Fibroblast of lung (primary cell): ENCODE results near the gene ANKRD50. TPM values are rescaled to one million over a fixed set of nuclear protein-coding genes. Genes with fewer than 3 reads are reported as not detected.

Experiments
- DNase-seq, 2 donors: peaks; one replicate each; pipeline versions ENCODE4 v3.0.0 to v3.0.0-alpha.2; 2010; ENCODE audit warnings: low read depth in 2 of 2
- H2AFZ ChIP-seq: 2 replicates; pipeline ENCODE4 v1.5.1; 2012; ENCODE audit warnings: low read length, control low read depth, inconsistent platforms
- H3K27ac ChIP-seq: 2 replicates; pipeline ENCODE4 v1.5.1; 2011; ENCODE audit warnings: low read length, control low read depth; ENCODE audit not compliant: insufficient read depth
- H3K27me3 ChIP-seq: 2 replicates; pipeline ENCODE4 v1.5.1; 2011; ENCODE audit warnings: mild to moderate bottlenecking, low read length; ENCODE audit not compliant: control insufficient read depth, insufficient read depth
- H3K36me3 ChIP-seq: 2 replicates; pipeline ENCODE4 v1.5.1; 2011; ENCODE audit warnings: low read length; ENCODE audit not compliant: control insufficient read depth, insufficient read depth
- H3K4me1 ChIP-seq: 2 replicates; pipeline ENCODE4 v1.5.1; 2011; ENCODE audit warnings: low read length; ENCODE audit not compliant: control insufficient read depth, insufficient read depth; ENCODE audit errors: extremely low read depth
- H3K4me2 ChIP-seq: 2 replicates; pipeline ENCODE4 v1.5.1; 2011; ENCODE audit warnings: low read length, control low read depth; ENCODE audit not compliant: insufficient read depth; ENCODE audit errors: extremely low read depth
- H3K4me3 ChIP-seq, 4 experiments: fragments of 200-600 bp in 1 of 4; sonication (generic) in 1 of 4; replicated peaks in 1 of 4; 2 replicates each; pipeline ENCODE4 v1.5.1; 2011 to 2016; ENCODE audit warnings: low read length in 4 of 4, low read depth in 3 of 4, mild to moderate bottlenecking in 3 of 4, control low read depth in 2 of 4, inconsistent platforms in 1 of 4, mixed read lengths in 1 of 4; ENCODE audit not compliant: insufficient read depth in 1 of 4; ENCODE audit errors: control extremely low read depth in 1 of 4
- H3K79me2 ChIP-seq: 2 replicates; pipeline ENCODE4 v1.5.1; 2012; ENCODE audit warnings: mild to moderate bottlenecking, low read length, inconsistent platforms; ENCODE audit not compliant: control insufficient read depth, insufficient read depth
- H3K9ac ChIP-seq: 2 replicates; pipeline ENCODE4 v1.5.1; 2011; ENCODE audit warnings: mild to moderate bottlenecking, low read length, control low read depth; ENCODE audit not compliant: insufficient read depth
- H3K9me3 ChIP-seq: 2 replicates; pipeline ENCODE4 v1.5.1; 2012; ENCODE audit warnings: low read depth, low read length; ENCODE audit not compliant: control insufficient read depth, insufficient read depth
- H4K20me1 ChIP-seq: 2 replicates; pipeline ENCODE4 v1.5.1; 2011; ENCODE audit warnings: low read length; ENCODE audit not compliant: control insufficient read depth, insufficient read depth; ENCODE audit errors: extremely low read depth
- CTCF ChIP-seq, 2 donors: IDR thresholded peaks in 1 of 2; conservative IDR thresholded peaks in 1 of 2; 1 replicate in 1 of 2; 2 replicates in 1 of 2; pipeline ENCODE4 v1.5.1; 2011 to 2012; ENCODE audit warnings: low read length in 2 of 2, control low read depth in 1 of 2, inconsistent platforms in 1 of 2, low read depth in 1 of 2, mild to moderate bottlenecking in 1 of 2
- EZH2 ChIP-seq: IDR thresholded peaks from 2 replicates; pipeline ENCODE4 v1.5.1; 2012; ENCODE audit warnings: low read length, control low read depth, mild to moderate bottlenecking; ENCODE audit errors: missing control alignments
- polyA plus RNA-seq, 2 donors: library from polyadenylated mRNA; depleted of rRNA in 1 of 2; stranded (reverse) in 1 of 2; unstranded in 1 of 2; fragments of >200 nt; gene quantifications; 2 replicates each; pipeline ENCODE4 v1.2.1, GENCODE V29; 2011 to 2012; ENCODE audit warnings: missing spikeins in 1 of 2
- total RNA-seq: library from RNA; depleted of rRNA; stranded (reverse); fragments of >200 nt; gene quantifications from 2 replicates; pipeline ENCODE4 v1.2.1, GENCODE V29; 2014

The ANKRD50 gene
- total and polyA plus RNA-seq, 2 donors (not counting 1 experiment from before 2014, with no cell fraction given) = 17.2 to 28.4 TPM

GRCh38 chr4:124736526-124736925 is 24.0 kb upstream of the ANKRD50 start:
- no peaks in the 10 kb centered on the region for H3K4me1 ChIP-seq
- no peaks in the 10 kb centered on the region for H3K9me3 ChIP-seq
- no peak overlapping the region for H3K27ac ChIP-seq
- H3K4me2 ChIP-seq = no peak overlapping the region
- DNase-seq = no peak
- H3K36me3 ChIP-seq = no peaks in the 10 kb centered on the region
- no peak overlapping the region for H3K4me3 ChIP-seq
- no peak overlapping the region for H2AFZ ChIP-seq
- no peak for TF ChIP-seq CTCF (conservative IDR thresholded peaks at IDR 0.05 in 1 of 2, IDR thresholded peaks at IDR 0.05 in 1 of 2; ENCODE audit: low read depth in 1 of 2, low read length in 2 of 2)
- no peak for TF ChIP-seq EZH2
- H3K9ac ChIP-seq = no peak overlapping the region
- no peaks in the 10 kb centered on the region for H3K27me3 ChIP-seq
- no peaks in the 10 kb centered on the region for H3K79me2 ChIP-seq
- H4K20me1 ChIP-seq = no peaks in the 10 kb centered on the region

- no peak overlapping the region for H3K9ac ChIP-seq
Observed at GRCh38 chr4:124727331-124727890, 14.9 kb upstream of the ANKRD50 start.

GRCh38 chr4:124726269-124726668 is 13.7 kb upstream of the ANKRD50 start:
- no peaks in the 10 kb centered on the region for H3K36me3 ChIP-seq

More at GRCh38 chr4:124727331-124727890, 14.9 kb upstream of the ANKRD50 start:
- Histone ChIP-seq H3K79me2 (no peaks in the 10 kb centered on the region), H3K4me2 (no peak overlapping the region), H3K9me3 (no peaks in the 10 kb centered on the region), H4K20me1 (no peaks in the 10 kb centered on the region), H3K4me3 (no peak overlapping the region), H3K27me3 (no peaks in the 10 kb centered on the region), H3K36me3 (no peaks in the 10 kb centered on the region), H3K4me1 (no peaks in the 10 kb centered on the region), H2AFZ (no peak overlapping the region), H3K27ac (no peak overlapping the region)
- peak; percentile 24 to 39 for DNase-seq
- TF ChIP-seq CTCF (conservative IDR thresholded peaks at IDR 0.05 in 1 of 2, IDR thresholded peaks at IDR 0.05 in 1 of 2; ENCODE audit: low read depth in 1 of 2, low read length in 2 of 2) (no peak), EZH2 (no peak)

More at GRCh38 chr4:124726269-124726668, 13.7 kb upstream of the ANKRD50 start:
- H3K4me2 ChIP-seq = no peak overlapping the region
- H3K27me3 ChIP-seq = no peaks in the 10 kb centered on the region
- H3K27ac ChIP-seq = no peak overlapping the region
- no peak for TF ChIP-seq EZH2
- TF ChIP-seq CTCF (conservative IDR thresholded peaks at IDR 0.05 in 1 of 2, IDR thresholded peaks at IDR 0.05 in 1 of 2; ENCODE audit: low read depth in 1 of 2, low read length in 2 of 2) = no peak
- no peaks in the 10 kb centered on the region for H4K20me1 ChIP-seq
- H3K9me3 ChIP-seq = no peaks in the 10 kb centered on the region
- no peaks in the 10 kb centered on the region for H3K4me1 ChIP-seq
- no peak overlapping the region for H3K4me3 ChIP-seq
- H3K79me2 ChIP-seq = no peaks in the 10 kb centered on the region
- no peak overlapping the region for H3K9ac ChIP-seq
- DNase-seq = no peak
- no peak overlapping the region for H2AFZ ChIP-seq
